ENCODE data around the gene DOCK1.

The DOCK1 gene

DNA sequence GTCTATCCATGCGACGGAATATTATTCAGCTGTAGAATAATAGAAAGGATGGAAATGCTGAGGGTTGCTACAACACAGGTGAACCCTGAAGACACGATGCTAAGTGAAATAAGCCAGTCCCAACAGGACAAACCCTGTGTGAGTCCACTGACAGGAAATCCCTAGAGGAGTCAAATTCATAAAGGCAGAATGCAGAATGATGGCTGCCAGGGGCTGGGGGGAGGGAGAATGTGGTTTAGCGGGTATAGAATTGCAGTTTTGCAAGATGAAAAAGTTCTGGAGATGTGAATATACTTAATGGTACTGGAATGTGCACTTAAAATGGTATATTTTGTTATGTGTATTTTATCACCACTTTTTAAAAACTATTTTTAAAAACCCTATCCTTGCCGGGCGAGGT, 36.9 kb upstream of the DOCK1 start:
- Histone ChIP-seq H3K4me3 (ENCODE audit: insufficient read depth in 1 of 2, low read depth in 1 of 2, low read length in 2 of 2) (no peak overlapping the region), H2AFZ (ENCODE audit: low read depth, low read length) (no peak overlapping the region), H3K4me1 (ENCODE audit: control insufficient read depth, insufficient read depth, low read depth, low read length) (peaks cover 3% of the 10 kb centered on the region), H3K9ac (ENCODE audit: low read length) (no peak overlapping the region), H4K91ac (ENCODE audit: low read length) (no peak overlapping the region), H3K27ac (ENCODE audit: low read length, poor library complexity, severe bottlenecking) (no peak overlapping the region), H3K27me3 (ENCODE audit: control insufficient read depth in 1 of 2, insufficient read depth in 1 of 2, low read length in 2 of 2) (no peaks in the 10 kb centered on the region), H3K4me2 (ENCODE audit: low read length, poor library complexity, severe bottlenecking) (no peak overlapping the region), H2BK120ac (ENCODE audit: low read depth, low read length) (no peak overlapping the region), H2BK12ac (ENCODE audit: low read length in 2 of 2) (no peak overlapping the region), H2AK5ac (ENCODE audit: low read length, severe bottlenecking) (no peak overlapping the region), H3K36me3 (ENCODE audit: control insufficient read depth in 1 of 2, insufficient read depth in 2 of 2, low read depth in 1 of 2, low read length in 2 of 2) (no peaks in the 10 kb centered on the region), H3K4ac (ENCODE audit: low read depth in 1 of 2, low read length in 2 of 2) (no peak overlapping the region), H3K23ac (ENCODE audit: low read length in 2 of 2) (no peak overlapping the region), H3K18ac (ENCODE audit: low read depth in 1 of 2, low read length in 2 of 2) (no peak overlapping the region), H2BK5ac (ENCODE audit: low read depth, low read length, poor library complexity, severe bottlenecking) (no peak overlapping the region), H3K9me3 (ENCODE audit: control insufficient read depth, low read length) (no peaks in the 10 kb centered on the region), H3K79me1 (replicated peaks; ENCODE audit: low read length, poor library complexity, severe bottlenecking) (no peaks in the 10 kb centered on the region), H2BK15ac (ENCODE audit: low read depth, poor library complexity, severe bottlenecking) (no peak overlapping the region), H4K8ac (ENCODE audit: low read length) (no peak overlapping the region), H3K14ac (ENCODE audit: low read length in 2 of 2) (no peak overlapping the region)
- no peak for DNase-seq
- WGBS = 69% methylated on average over 6 of the region's 6 CpGs

DNA sequence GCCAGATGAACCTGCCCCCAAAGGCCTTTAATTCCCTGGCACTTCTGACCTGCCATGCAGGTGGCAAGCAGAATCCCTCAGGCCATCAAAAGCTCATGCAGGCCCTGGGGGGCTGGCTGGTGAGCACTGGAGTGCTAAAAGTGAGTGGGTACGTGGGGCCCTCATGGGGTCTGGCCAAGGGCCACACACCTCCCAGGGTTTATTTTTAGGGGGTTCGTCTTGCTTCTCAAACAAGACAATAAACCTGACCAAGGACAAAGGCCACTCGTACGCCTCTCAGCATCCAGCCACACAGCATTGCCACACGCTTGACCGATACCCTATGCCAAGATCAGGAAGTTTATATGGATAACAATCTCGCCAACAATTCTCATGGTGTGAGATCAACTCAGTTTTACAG, 33.1 kb upstream of the DOCK1 start:
- H3K36me3 ChIP-seq (ENCODE audit: control insufficient read depth in 1 of 2, insufficient read depth in 2 of 2, low read depth in 1 of 2, low read length in 2 of 2) = no peaks in the 10 kb centered on the region
- H2BK5ac ChIP-seq (ENCODE audit: low read depth, low read length, poor library complexity, severe bottlenecking) = no peak overlapping the region
- no peak overlapping the region for H3K18ac ChIP-seq (ENCODE audit: low read depth in 1 of 2, low read length in 2 of 2)
- H3K27me3 ChIP-seq (ENCODE audit: control insufficient read depth in 1 of 2, insufficient read depth in 1 of 2, low read length in 2 of 2) = peaks cover 0 to 2% of the 10 kb centered on the region in 2 experiments
- no peak overlapping the region for H4K91ac ChIP-seq (ENCODE audit: low read length)
- no peak for DNase-seq
- H3K9ac ChIP-seq (ENCODE audit: low read length) = no peak overlapping the region
- H3K27ac ChIP-seq (ENCODE audit: low read length, poor library complexity, severe bottlenecking) = no peak overlapping the region
- peaks cover 3% of the 10 kb centered on the region for H3K4me1 ChIP-seq (ENCODE audit: control insufficient read depth, insufficient read depth, low read depth, low read length)
- no peak overlapping the region for H2BK120ac ChIP-seq (ENCODE audit: low read depth, low read length)
- no peaks in the 10 kb centered on the region for H3K9me3 ChIP-seq (ENCODE audit: control insufficient read depth, low read length)
- no peak overlapping the region for H3K4ac ChIP-seq (ENCODE audit: low read depth in 1 of 2, low read length in 2 of 2)
- H3K4me2 ChIP-seq (ENCODE audit: low read length, poor library complexity, severe bottlenecking) = no peak overlapping the region
- H2AK5ac ChIP-seq (ENCODE audit: low read length, severe bottlenecking) = no peak overlapping the region
- H3K14ac ChIP-seq (ENCODE audit: low read length in 2 of 2) = no peak overlapping the region
- H2AFZ ChIP-seq (ENCODE audit: low read depth, low read length) = no peak overlapping the region
- no peaks in the 10 kb centered on the region for H3K79me1 ChIP-seq (replicated peaks; ENCODE audit: low read length, poor library complexity, severe bottlenecking)
- WGBS = 85% methylated on average over 7 of the region's 7 CpGs
- H3K23ac ChIP-seq (ENCODE audit: low read length in 2 of 2) = no peak overlapping the region
- H4K8ac ChIP-seq (ENCODE audit: low read length) = no peak overlapping the region
- no peak overlapping the region for H2BK15ac ChIP-seq (ENCODE audit: low read depth, poor library complexity, severe bottlenecking)
- H2BK12ac ChIP-seq (ENCODE audit: low read length in 2 of 2) = no peak overlapping the region
- no peak overlapping the region for H3K4me3 ChIP-seq (ENCODE audit: insufficient read depth in 1 of 2, low read depth in 1 of 2, low read length in 2 of 2)

- WGBS = 50% methylated on average over 3 of the region's 3 CpGs
- no peak overlapping the region for H3K9ac ChIP-seq (ENCODE audit: low read length)
- H3K4ac ChIP-seq (ENCODE audit: low read depth in 1 of 2, low read length in 2 of 2) = no peak overlapping the region
- H4K91ac ChIP-seq (ENCODE audit: low read length) = no peak overlapping the region
- no peak overlapping the region for H2BK5ac ChIP-seq (ENCODE audit: low read depth, low read length, poor library complexity, severe bottlenecking)
- H3K36me3 ChIP-seq (ENCODE audit: control insufficient read depth in 1 of 2, insufficient read depth in 2 of 2, low read depth in 1 of 2, low read length in 2 of 2) = no peaks in the 10 kb centered on the region
- no peak overlapping the region for H4K8ac ChIP-seq (ENCODE audit: low read length)
- no peak overlapping the region for H2BK120ac ChIP-seq (ENCODE audit: low read depth, low read length)
- peaks cover 3% of the 10 kb centered on the region for H3K4me1 ChIP-seq (ENCODE audit: control insufficient read depth, insufficient read depth, low read depth, low read length)
- no peak overlapping the region for H2AFZ ChIP-seq (ENCODE audit: low read depth, low read length)
- H3K18ac ChIP-seq (ENCODE audit: low read depth in 1 of 2, low read length in 2 of 2) = no peak overlapping the region
- no peak overlapping the region for H3K27ac ChIP-seq (ENCODE audit: low read length, poor library complexity, severe bottlenecking)
- H2AK5ac ChIP-seq (ENCODE audit: low read length, severe bottlenecking) = no peak overlapping the region
- H3K79me1 ChIP-seq (replicated peaks; ENCODE audit: low read length, poor library complexity, severe bottlenecking) = no peaks in the 10 kb centered on the region
- H3K14ac ChIP-seq (ENCODE audit: low read length in 2 of 2) = no peak overlapping the region
- no peak overlapping the region for H3K23ac ChIP-seq (ENCODE audit: low read length in 2 of 2)
- H2BK12ac ChIP-seq (ENCODE audit: low read length in 2 of 2) = no peak overlapping the region
- no peak for DNase-seq
- no peaks in the 10 kb centered on the region for H3K9me3 ChIP-seq (ENCODE audit: control insufficient read depth, low read length)
- H3K27me3 ChIP-seq (ENCODE audit: control insufficient read depth in 1 of 2, insufficient read depth in 1 of 2, low read length in 2 of 2) = peaks cover 0 to 3% of the 10 kb centered on the region in 2 experiments
- H3K4me2 ChIP-seq (ENCODE audit: low read length, poor library complexity, severe bottlenecking) = no peak overlapping the region
- no peak overlapping the region for H2BK15ac ChIP-seq (ENCODE audit: low read depth, poor library complexity, severe bottlenecking)
- no peak overlapping the region for H3K4me3 ChIP-seq (ENCODE audit: insufficient read depth in 1 of 2, low read depth in 1 of 2, low read length in 2 of 2)
These were observed 32.5 kb upstream of the DOCK1 start for GRCh38 chr10:126872768-126873167.

DNA sequence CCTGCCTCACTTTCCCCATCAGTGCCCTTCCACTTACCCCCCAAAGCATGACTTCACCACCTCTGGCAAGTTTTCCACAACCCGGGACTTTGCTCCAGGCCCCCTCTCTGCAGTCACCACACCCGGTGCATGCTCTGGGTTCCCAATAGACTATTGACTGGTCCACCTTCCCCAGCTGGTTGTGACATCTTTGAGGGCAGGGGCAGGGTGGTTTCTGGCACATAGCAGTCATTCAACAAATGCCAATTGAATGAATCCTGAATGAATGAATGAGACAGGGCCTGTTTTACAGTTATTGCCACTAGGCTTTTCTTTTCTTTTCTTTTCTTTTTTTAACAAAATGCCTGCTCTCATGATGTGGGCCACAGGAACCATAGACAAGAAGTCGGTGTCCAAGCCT, 28.8 kb upstream of the DOCK1 start:
- Histone ChIP-seq H2AK5ac (ENCODE audit: low read length, severe bottlenecking) (no peak overlapping the region), H3K27me3 (ENCODE audit: control insufficient read depth in 1 of 2, insufficient read depth in 1 of 2, low read length in 2 of 2) (peaks cover 0 to 3% of the 10 kb centered on the region in 2 experiments), H2AFZ (ENCODE audit: low read depth, low read length) (no peak overlapping the region), H2BK12ac (ENCODE audit: low read length in 2 of 2) (no peak overlapping the region), H3K4me1 (ENCODE audit: control insufficient read depth, insufficient read depth, low read depth, low read length) (peaks cover 1% of the 10 kb centered on the region), H3K14ac (ENCODE audit: low read length in 2 of 2) (no peak overlapping the region), H3K4ac (ENCODE audit: low read depth in 1 of 2, low read length in 2 of 2) (no peak overlapping the region), H3K9me3 (ENCODE audit: control insufficient read depth, low read length) (no peaks in the 10 kb centered on the region), H2BK120ac (ENCODE audit: low read depth, low read length) (no peak overlapping the region), H4K8ac (ENCODE audit: low read length) (no peak overlapping the region), H3K79me1 (replicated peaks; ENCODE audit: low read length, poor library complexity, severe bottlenecking) (no peaks in the 10 kb centered on the region), H2BK15ac (ENCODE audit: low read depth, poor library complexity, severe bottlenecking) (no peak overlapping the region), H4K91ac (ENCODE audit: low read length) (no peak overlapping the region), H3K36me3 (ENCODE audit: control insufficient read depth in 1 of 2, insufficient read depth in 2 of 2, low read depth in 1 of 2, low read length in 2 of 2) (no peaks in the 10 kb centered on the region), H3K27ac (ENCODE audit: low read length, poor library complexity, severe bottlenecking) (no peak overlapping the region), H3K4me3 (ENCODE audit: insufficient read depth in 1 of 2, low read depth in 1 of 2, low read length in 2 of 2) (no peak overlapping the region), H2BK5ac (ENCODE audit: low read depth, low read length, poor library complexity, severe bottlenecking) (no peak overlapping the region), H3K18ac (ENCODE audit: low read depth in 1 of 2, low read length in 2 of 2) (no peak overlapping the region), H3K4me2 (ENCODE audit: low read length, poor library complexity, severe bottlenecking) (no peak overlapping the region), H3K9ac (ENCODE audit: low read length) (no peak overlapping the region), H3K23ac (ENCODE audit: low read length in 2 of 2) (no peak overlapping the region)
- 84% methylated on average over 3 of the region's 3 CpGs for WGBS
- DNase-seq = no peak
